Stimulated activated CD8-positive, alpha-beta memory T cell treated with anti-CD3 and anti-CD28 coated beads, Interleukin-12 subunit alpha, Interleukin-12 subunit beta, amount 100 ng/mL, for 24 hours (primary cell): Measurements from ENCODE around the gene RIMS3.
"Not testable (repeated sequence)": the region's sequence is repeated elsewhere in the genome, so short reads cannot be mapped to it uniquely, and the experiment has no call there.

Experiments
- DNase-seq: peaks from one replicate; pipeline ENCODE4 v3.0.0-alpha.2; 2020; ENCODE audit errors: extremely low read depth

Gene RIMS3

DNA sequence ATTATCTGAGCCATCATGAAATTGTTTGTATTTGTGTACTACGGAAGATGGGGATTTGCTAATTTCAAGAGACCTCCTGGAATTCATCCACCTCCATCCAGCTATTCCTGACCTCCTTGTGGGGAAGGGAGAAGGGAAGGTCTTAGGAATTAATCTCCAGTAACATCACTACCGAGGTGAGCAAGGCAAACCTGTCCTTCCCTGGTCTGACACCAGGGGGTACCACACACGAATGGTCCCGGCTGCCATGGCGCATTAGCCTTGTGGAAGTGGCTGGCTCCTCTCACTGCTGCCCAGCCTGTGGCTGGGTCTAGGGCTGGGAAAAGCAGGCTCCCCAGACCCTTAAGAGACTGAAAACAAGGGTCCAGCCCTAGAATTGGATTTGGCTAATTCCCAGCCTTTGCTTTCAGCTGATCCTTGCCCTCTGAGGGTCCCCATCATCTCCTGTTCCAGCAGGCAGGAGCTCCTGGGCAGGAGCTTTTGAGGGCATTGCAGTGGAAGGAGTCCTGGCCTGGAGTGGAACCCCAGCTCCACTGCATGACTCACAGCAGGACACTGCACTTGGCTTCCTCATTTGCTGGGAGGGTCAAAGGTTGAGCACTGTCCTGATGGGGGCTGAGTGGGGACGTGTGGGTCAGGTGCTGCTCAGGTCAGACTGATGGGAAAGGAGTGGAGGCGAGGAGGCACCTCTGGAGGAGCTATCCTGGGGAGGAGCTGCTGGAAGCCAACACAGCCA, 34.8 kb downstream of the RIMS3 start:
- DNase-seq: no peak

- not testable (repeated sequence) for DNase-seq
Observed at GRCh38 chr1:40629546-40629945, 35.9 kb downstream of the RIMS3 start.

DNA sequence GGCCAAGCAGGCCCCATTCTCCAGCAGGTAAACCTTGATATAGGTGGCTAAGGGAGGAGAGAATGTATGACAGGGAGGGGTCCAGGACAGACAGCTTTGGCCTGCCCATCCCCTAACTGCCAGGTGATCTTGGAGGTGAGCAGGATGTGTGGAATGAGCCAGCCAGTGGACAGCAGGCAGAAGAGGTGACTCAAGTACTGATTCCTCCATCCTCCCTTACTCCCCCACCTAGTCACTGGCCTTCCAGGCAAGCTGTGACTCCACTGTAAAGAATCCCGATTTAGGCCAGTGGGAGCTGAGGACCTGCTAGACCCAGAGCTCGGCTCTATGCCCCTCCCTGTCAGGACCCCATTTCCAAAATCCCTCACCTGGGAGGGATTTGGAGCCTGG, 36.6 kb downstream of the RIMS3 start:
- DNase-seq: no peak

DNA sequence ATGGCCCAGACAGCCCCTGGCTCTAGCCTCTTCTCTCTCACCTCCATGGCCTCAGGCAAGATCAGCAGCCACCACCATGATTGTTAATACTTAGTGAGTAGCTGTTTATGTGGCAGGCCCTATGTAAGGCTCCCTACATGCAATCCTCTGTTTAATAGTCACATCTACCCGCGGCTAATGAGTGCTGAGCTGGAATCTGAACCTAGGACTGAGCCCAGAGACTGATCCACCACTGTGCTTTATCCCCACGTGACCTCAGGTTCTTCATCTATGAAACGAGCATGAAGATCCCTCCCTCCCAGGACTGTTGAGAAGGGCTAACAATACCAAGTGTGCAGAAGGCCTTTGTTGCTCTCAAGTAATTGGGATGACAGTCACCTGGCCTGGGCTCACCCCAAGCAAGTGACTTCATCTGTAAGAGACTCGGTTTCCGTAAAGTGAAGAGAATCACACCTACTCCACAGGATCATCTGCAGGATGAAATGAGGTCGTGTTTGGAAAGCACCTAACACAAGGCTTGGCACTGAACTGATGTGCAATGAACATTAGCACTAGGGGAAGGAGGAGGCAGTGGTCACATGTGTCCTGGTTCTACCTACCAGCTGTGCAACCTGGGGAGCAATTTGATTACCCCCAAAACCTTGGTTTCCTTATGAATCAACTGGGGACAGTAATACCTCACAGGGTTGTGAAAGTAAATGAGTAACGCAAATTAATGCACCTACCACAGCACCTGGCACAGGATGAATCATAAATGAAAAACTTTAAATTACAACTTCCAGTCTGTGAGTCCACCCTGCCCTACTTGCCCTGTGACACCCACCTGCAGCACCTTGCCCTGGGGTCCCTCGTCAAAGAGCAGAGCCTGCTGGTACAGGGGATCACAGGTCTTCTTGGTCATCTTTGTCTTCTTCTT, 37.2 kb downstream of the RIMS3 start:
- no peak for DNase-seq

- DNase-seq: no peak
Observed at GRCh38 chr1:40626383-40626770, 39.1 kb downstream of the RIMS3 start.

DNA sequence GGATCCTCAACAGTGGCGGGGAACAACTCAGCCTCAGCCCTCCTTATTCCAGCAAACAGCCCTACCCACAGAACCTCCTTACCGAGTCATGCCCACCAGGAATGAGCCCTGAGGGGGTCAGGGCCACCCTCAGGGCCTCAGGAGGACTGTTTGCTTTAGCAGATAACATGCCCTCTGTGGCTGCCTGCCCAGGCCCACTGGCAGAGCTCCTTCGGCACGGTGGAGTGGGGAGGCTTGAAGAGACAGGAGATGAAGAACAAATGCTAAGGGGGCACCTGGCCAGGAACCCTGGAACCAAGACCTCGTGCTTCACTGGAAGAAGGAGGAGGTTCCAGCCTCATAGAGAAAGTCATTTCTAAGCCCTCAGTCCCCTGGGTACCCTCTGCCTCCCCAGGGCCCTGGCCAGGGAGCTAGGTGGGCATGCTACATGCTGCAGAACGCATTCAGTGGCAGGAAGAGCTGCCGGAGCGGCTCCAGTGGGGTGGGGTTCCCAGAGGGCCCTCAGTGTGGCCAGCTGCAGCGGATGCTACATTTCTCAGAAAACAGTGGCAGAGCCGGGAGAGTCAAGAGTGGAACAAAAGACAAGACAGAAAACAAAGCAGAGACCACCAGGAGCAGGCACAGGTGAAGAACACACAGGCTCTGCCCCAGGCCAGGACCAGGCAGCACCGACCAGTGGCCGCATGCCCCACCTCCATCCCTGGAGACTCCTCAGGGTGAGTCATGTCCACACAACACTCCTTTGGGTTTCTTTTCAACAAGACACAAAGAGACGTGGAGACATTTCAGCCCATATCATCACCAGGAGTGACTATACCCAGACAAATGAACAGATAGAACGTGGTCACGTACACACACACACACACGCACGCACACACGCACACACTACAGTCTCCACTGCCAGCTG, 39.8 kb downstream of the RIMS3 start:
- no peak for DNase-seq

DNA sequence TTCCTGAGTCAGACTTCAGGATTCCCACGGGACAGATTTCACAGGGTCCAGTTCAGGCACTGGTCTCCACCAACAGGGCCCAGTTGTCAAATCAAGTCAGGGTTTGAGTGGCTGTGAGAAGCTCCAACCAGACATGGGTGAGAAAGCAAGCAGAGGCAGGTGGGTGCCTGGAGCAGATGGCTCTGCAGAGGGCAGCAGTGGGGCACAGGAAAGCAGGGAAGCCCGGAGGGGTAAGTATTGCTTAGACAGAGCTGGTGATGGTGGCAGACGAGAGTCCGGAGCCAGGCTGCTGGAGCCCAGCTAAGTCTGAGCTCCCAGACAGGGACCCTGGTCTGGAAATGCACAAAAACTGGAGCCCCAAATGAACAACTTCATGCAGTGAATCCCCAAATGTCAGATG, 40.4 kb downstream of the RIMS3 start:
- no peak for DNase-seq

DNA sequence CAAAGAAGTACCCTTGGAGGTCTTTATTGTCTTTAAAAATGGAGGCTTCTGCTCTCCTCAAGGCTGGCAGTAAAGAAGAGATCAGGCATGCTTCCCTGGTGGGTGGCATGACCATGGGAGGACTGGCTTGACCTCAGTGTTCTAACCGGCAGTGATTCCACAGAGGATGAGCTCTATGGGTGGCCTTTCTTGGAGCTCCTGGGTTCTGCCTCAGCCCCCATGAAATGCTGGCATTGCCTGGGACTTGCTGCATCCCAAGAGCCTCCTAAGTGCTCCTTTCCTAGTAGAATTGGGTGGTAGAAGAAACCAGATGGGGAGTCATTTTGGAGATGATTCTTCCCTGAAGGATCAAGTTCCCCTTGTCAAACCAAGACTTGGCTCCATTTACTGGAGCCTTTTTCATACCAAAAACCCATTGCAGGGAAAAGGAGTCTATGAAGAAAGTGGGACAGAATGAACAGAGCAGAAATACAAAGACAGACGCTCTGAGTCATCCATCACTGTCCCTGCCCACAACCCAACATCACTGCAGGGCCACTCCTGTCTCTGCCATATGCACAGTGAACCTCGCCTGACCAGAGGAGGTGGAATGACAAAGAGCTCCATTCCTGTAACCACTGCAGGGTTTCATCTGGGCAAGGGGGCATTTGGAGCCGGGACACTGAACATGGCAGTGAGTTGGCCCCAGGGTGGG, 42.4 kb downstream of the RIMS3 start:
- no peak for DNase-seq

DNA sequence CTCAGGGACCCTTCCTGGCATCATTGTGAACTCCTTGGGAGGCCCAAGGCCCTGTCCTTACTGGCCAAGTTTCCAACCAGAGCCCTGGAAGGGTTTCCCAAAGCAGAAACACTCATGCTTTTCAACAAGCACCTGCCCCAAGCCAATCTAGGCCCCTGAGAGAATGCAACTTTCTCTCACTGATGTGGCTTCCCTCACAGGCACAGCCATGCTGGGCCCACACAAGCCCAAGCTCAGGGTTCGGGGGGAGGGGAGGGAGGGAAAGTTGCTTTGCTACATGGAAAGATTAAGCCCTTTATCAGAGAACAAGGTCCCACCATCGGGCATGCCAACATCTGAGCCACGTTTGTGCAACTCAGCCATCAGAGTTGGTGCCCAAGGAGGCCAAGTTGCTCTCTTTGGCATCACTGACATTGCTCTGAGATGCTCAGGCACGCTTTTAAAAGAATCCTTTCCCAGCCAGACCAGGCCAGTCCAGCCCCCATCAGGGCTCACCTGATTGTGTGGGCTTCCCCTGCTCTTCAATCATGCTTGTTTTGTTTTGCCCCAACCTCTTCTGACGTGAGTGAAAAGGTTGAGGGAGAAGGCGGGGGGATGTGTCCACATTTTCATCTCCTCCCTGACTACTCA, 43.5 kb downstream of the RIMS3 start:
- DNase-seq: no peak

GRCh38 chr1:40620586-40621210, 44.8 kb downstream of the RIMS3 start:
- DNase-seq: no peak

- no peak for DNase-seq
Observed at GRCh38 chr1:40620150-40620549, 45.3 kb downstream of the RIMS3 start.

DNA sequence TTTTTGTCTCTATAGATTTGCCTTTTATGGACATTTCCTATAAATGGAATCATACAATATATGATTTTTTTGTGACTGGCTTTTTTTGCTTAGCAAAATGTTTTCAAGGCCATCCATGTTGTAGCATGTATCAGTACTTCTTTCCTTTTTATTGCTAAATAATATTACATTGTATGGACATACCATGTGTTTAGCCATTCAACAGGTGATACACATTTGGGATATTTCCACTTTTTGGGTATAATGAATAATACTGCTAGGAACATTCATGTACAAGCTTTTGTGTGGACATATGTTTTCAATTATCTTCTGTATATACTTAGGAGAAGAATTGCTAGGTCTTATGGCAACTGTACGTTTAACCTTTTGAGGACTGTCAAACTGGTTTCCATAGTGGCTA, 47.4 kb downstream of the RIMS3 start:
- DNase-seq: no peak

GRCh38 chr1:40612345-40612831, 53.1 kb downstream of the RIMS3 start:
- no peak for DNase-seq

DNA sequence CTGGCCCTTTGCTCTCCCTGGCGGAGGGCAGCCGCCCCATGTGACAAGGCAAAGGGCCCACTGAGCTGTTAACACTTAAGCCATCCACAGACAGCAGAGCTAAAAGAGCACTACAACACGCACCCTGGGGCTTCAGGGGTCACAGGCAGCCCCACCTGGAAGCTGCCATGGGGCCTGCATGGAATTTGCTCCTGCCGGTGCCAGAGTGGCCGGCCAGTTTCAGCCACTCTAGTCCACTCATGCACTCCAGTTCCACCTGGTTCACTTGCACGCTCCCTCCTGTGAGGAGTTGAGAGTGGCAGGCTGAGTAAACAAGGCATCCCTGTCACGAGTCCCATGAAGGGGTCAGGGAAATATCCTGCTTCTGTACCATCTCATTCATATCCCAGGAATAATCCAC, 55.3 kb downstream of the RIMS3 start:
- no peak for DNase-seq

GRCh38 chr1:40607921-40608320, 57.6 kb downstream of the RIMS3 start:
- no peak for DNase-seq

DNA sequence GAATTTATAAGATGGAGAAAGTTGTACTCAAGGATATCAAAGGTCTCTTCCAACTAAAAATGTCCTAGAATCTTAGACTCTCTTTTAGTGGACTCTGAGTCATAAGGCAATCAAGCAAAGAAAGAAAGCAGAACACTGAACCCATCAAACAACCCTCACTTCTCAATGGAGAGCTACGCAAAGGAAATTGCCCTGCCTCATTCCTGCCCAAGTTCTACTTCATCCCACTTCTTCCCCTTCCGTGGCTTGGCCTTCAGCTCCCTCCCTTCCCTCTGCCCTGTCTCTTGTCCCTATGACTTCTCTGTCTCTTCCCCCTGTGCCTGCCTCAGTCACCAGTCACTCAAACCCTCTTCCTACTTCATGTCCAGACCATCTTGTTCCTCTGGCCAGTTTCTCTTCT, 58.5 kb downstream of the RIMS3 start:
- DNase-seq: no peak

DNA sequence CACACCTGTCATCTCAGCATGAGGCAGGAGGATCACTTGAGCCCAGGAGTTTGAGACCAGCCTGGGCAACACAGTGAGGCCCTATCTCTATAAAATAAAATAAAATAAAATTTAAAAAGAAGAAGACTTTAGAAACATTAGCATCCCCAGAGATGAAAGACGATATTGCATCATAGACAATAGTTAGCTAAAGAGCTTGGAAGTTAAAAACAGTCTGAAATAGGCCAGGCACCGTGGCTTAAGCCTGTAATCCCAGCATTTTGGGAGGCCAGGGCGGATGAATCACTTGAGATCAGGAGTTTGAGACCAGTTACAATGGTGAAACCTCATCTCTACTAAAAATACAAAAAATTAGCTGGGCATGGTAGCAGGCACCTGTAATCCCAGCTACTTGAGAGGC, 59.3 kb downstream of the RIMS3 start:
- DNase-seq: no peak

DNA sequence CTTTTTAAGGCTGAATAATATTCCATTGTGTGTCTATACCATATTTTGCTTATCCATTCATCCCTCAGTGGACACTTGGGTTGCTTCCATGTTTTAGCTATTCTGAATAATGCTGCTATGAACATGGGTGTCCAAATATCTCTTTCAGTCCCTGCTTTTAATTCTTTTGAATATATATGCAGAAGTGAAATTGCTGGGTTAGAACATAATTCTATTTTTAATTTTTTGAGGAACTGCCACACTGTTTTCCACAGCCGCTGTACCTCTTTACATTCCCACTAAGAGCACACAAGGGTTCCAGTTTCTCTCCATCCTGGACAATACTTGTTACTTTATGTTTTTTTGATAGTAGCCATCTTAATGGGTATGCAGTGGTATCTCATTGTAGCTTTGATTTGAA, 65.6 kb downstream of the RIMS3 start:
- no peak for DNase-seq

GRCh38 chr1:40595623-40596022, 69.9 kb downstream of the RIMS3 start:
- no peak for DNase-seq

GRCh38 chr1:40594187-40594531, 71.3 kb downstream of the RIMS3 start:
- no peak for DNase-seq
